Trophoblast cell (in vitro differentiated cells and primary cell): ENCODE data around the gene RNF25.
"Not testable (repeated sequence)": the region's sequence is repeated elsewhere in the genome, so short reads cannot be mapped to it uniquely, and the experiment has no call there.

Experiments used
- DNase-seq, 2 donors: peaks; one replicate each; pipeline ENCODE4 v3.0.0-alpha.2; 2016
- H2AFZ ChIP-seq: 2 replicates; pipeline ENCODE4 v1.6.1; 2013; ENCODE audit warnings: low read length, moderate library complexity, mild to moderate bottlenecking; ENCODE audit not compliant: insufficient read depth, poor library complexity
- H2AK5ac ChIP-seq: 2 replicates; pipeline ENCODE4 v1.6.1; 2013; ENCODE audit warnings: mild to moderate bottlenecking, low read length
- H2BK120ac ChIP-seq: 2 replicates; pipeline ENCODE4 v1.6.1; 2013; ENCODE audit warnings: low read length, mild to moderate bottlenecking, moderate library complexity; ENCODE audit not compliant: insufficient read depth, poor library complexity
- H2BK12ac ChIP-seq: 2 replicates; pipeline ENCODE4 v1.6.1; 2013; ENCODE audit warnings: mild to moderate bottlenecking, low read length, moderate library complexity
- H2BK5ac ChIP-seq: 2 replicates; pipeline ENCODE4 v1.6.1; 2013; ENCODE audit warnings: low read length, low read depth, moderate library complexity, mild to moderate bottlenecking; ENCODE audit not compliant: poor library complexity
- H3K14ac ChIP-seq: 2 replicates; pipeline ENCODE4 v1.6.1; 2013; ENCODE audit warnings: mild to moderate bottlenecking, low read length
- H3K18ac ChIP-seq: 2 replicates; pipeline ENCODE4 v1.6.1; 2013; ENCODE audit warnings: mild to moderate bottlenecking, low read length
- H3K23ac ChIP-seq: 2 replicates; pipeline ENCODE4 v1.6.1; 2013; ENCODE audit warnings: low read length
- H3K27ac ChIP-seq: 2 replicates; pipeline ENCODE4 v1.5.1; 2013; ENCODE audit warnings: low read depth, mild to moderate bottlenecking, inconsistent platforms, low read length, moderate library complexity
- H3K27me3 ChIP-seq: 2 replicates; pipeline ENCODE4 v1.6.1; 2013; ENCODE audit warnings: inconsistent platforms, mild to moderate bottlenecking, low read length, moderate library complexity; ENCODE audit not compliant: insufficient read depth
- H3K36me3 ChIP-seq, 2 experiments: 1 replicate in 1 of 2; 2 replicates in 1 of 2; pipeline ENCODE4 v1.6.1; 2013; ENCODE audit warnings: low read length in 2 of 2, mild to moderate bottlenecking in 2 of 2, moderate library complexity in 1 of 2; ENCODE audit not compliant: insufficient read depth in 2 of 2, control insufficient read depth in 1 of 2
- H3K4ac ChIP-seq: 2 replicates; pipeline ENCODE4 v1.6.1; 2013; ENCODE audit warnings: low read depth, mild to moderate bottlenecking, low read length, moderate library complexity
- H3K4me1 ChIP-seq, 2 experiments: 1 replicate in 1 of 2; 2 replicates in 1 of 2; pipeline ENCODE4 v1.6.1; 2013; ENCODE audit warnings: low read length in 2 of 2, mild to moderate bottlenecking in 2 of 2, moderate library complexity in 1 of 2; ENCODE audit not compliant: insufficient read depth in 2 of 2, control insufficient read depth in 1 of 2
- H3K4me2 ChIP-seq: 2 replicates; pipeline ENCODE4 v1.6.1; 2013; ENCODE audit warnings: inconsistent platforms, mild to moderate bottlenecking, low read length, moderate library complexity
- H3K4me3 ChIP-seq: 2 replicates; pipeline ENCODE4 v1.5.1; 2013; ENCODE audit warnings: mild to moderate bottlenecking, low read depth, low read length, inconsistent platforms
- H3K79me1 ChIP-seq: one replicate; pipeline ENCODE4 v1.6.1; 2013; ENCODE audit warnings: low read length
- H3K79me2 ChIP-seq: 2 replicates; pipeline ENCODE4 v1.6.1; 2013; ENCODE audit warnings: low read length, mild to moderate bottlenecking; ENCODE audit not compliant: control insufficient read depth, insufficient read depth, poor library complexity
- H3K9ac ChIP-seq: 2 replicates; pipeline ENCODE4 v1.6.1; 2013; ENCODE audit warnings: mild to moderate bottlenecking, low read length
- H3K9me3 ChIP-seq: 2 replicates; pipeline ENCODE4 v1.6.1; 2013; ENCODE audit warnings: low read depth, mild to moderate bottlenecking, control low read depth, inconsistent platforms, low read length; ENCODE audit not compliant: insufficient read depth
- H4K12ac ChIP-seq: 2 replicates; pipeline ENCODE4 v1.6.1; 2013; ENCODE audit warnings: low read depth, mild to moderate bottlenecking, low read length, moderate library complexity
- H4K8ac ChIP-seq: 2 replicates; pipeline ENCODE4 v1.6.1; 2013; ENCODE audit warnings: low read depth, mild to moderate bottlenecking, low read length, moderate library complexity
- H4K91ac ChIP-seq: one replicate; pipeline ENCODE4 v1.6.1; 2013; ENCODE audit warnings: low read depth, mild to moderate bottlenecking, low read length, moderate library complexity
- WGBS: extraction: QIAGEN DNeasy Blood & Tissue Kit; methylation state at CpG from one replicate; pipeline ENCODE4 v1.1.7; 2013; ENCODE audit warnings: missing lambda C conversion rate; ENCODE audit not compliant: insufficient read length, insufficient coverage; ENCODE audit errors: extremely low coverage; 5-methylcytosine and 5-hydroxymethylcytosine counted together

Gene RNF25

DNA sequence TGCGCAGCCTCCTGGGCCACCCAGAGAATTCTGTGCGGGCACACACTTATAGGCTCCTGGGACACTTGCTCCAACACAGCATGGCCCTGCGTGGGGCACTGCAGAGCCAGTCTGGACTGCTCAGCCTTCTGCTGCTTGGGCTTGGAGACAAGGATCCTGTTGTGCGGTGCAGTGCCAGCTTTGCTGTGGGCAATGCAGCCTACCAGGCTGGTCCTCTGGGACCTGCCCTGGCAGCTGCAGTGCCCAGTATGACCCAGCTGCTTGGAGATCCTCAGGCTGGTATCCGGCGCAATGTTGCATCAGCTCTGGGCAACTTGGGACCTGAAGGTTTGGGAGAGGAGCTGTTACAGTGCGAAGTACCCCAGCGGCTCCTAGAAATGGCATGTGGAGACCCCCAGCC lies 27.1 kb upstream of the RNF25 start:
- Histone ChIP-seq H3K27ac (no peak overlapping the region), H4K91ac (no peak overlapping the region), H3K9ac (no peak overlapping the region), H3K4me2 (no peak overlapping the region), H3K27me3 (no peaks in the 10 kb centered on the region), H3K23ac (no peak overlapping the region), H3K9me3 (no peaks in the 10 kb centered on the region), H3K79me1 (peaks cover 7% of the 10 kb centered on the region), H3K4ac (no peak overlapping the region), H2BK12ac (no peak overlapping the region), H4K8ac (no peak overlapping the region), H4K12ac (no peak overlapping the region), H3K4me1 (peaks cover 18% of the 10 kb centered on the region in 2 experiments), H2BK120ac (no peak overlapping the region), H3K14ac (no peak overlapping the region), H3K4me3 (no peak overlapping the region), H2BK5ac (no peak overlapping the region), H2AFZ (no peak overlapping the region), H3K18ac (no peak overlapping the region), H2AK5ac (no peak overlapping the region), H3K36me3 (peaks cover 6 to 12% of the 10 kb centered on the region in 2 experiments), H3K79me2 (no peaks in the 10 kb centered on the region)
- DNase-seq: no peak
- WGBS: no CpG with 5 or more reads among the region's 8 CpGs

DNA sequence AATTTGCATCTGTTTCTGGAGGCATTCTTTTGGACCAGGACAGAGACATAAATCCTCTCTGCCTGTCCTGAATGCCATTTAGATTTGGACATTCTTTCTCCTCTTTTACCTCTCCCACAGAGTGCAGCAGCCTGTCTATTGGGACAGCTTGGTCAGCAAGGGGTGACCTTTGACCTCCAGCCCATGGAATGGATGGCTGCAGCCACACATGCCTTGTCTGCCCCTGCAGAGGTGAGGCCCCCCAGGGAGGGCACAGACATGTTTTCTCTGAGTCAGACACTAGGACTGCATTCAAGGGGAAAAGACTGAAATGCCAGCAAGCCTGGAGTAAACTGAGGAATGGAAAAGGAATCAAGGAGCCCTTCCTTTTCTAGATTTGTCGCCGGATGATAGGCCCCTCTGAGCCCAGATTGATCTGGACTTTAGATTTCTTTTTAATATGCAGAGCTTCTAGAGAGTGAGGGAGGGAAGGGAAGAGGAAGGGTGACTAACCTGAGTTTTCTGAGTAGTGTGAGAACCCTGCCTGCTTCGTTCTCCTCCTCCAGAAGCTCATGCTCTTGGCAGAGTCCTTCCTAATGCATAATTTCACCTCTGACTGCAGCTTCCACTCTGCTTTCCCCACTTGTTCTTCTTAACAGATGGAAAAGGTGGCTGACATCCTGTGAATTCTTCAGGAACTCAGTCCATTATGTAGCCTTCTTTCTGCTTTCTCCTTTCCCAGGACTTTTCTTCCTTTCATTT lies 22.8 kb upstream of the RNF25 start:
- no peak for DNase-seq
- Histone ChIP-seq H3K4me3 (no peak overlapping the region), H3K23ac (no peak overlapping the region), H3K9ac (no peak overlapping the region), H4K8ac (peak overlapping the region; percentile 47), H4K12ac (no peak overlapping the region), H3K4ac (no peak overlapping the region), H3K18ac (no peak overlapping the region), H3K14ac (no peak overlapping the region), H2BK5ac (peak overlapping the region; percentile 42), H3K4me1 (peaks cover 26% of the 10 kb centered on the region in 2 experiments), H2BK120ac (peak overlapping the region; percentile 67), H3K79me1 (peaks cover 13% of the 10 kb centered on the region), H4K91ac (peak overlapping the region; percentile 55), H3K4me2 (no peak overlapping the region), H3K36me3 (peaks cover 12 to 25% of the 10 kb centered on the region in 2 experiments), H3K79me2 (no peaks in the 10 kb centered on the region), H2AFZ (no peak overlapping the region), H2BK12ac (no peak overlapping the region), H3K27ac (peak overlapping the region; percentile 88), H3K9me3 (no peaks in the 10 kb centered on the region), H2AK5ac (no peak overlapping the region), H3K27me3 (no peaks in the 10 kb centered on the region)
- no CpG with 5 or more reads among the region's 3 CpGs for WGBS

DNA sequence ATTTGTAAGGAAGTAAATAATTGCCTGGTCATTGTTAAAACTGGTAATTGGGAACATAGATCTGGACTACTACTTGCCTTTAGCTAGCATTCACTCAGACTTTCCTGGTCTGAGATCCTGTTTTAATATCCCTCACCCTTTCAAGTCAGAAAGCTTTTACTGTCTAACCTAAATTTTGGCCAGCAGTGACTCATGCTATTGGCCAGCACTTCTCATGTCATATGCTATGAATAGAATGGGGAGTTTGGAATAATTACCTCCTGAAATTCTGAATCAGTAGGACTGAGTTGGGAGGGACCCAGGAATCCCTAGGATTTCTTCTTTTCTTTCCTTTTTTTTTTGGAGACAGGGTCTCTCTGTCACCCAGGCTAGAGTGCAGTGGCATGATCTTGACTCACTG lies 19.4 kb upstream of the RNF25 start:
- H3K4me3 ChIP-seq: no peak overlapping the region
- no peak overlapping the region for H3K4me2 ChIP-seq
- H3K4me1 ChIP-seq: peaks cover 20 to 22% of the 10 kb centered on the region in 2 experiments
- H3K9me3 ChIP-seq: no peaks in the 10 kb centered on the region
- H3K23ac ChIP-seq: no peak overlapping the region
- no peak overlapping the region for H2BK12ac ChIP-seq
- peaks cover 6 to 15% of the 10 kb centered on the region in 2 experiments for H3K36me3 ChIP-seq
- no peak overlapping the region for H4K12ac ChIP-seq
- no peak overlapping the region for H3K9ac ChIP-seq
- H2BK120ac ChIP-seq: no peak overlapping the region
- peaks cover 11% of the 10 kb centered on the region for H3K79me1 ChIP-seq
- H3K4ac ChIP-seq: no peak overlapping the region
- no peaks in the 10 kb centered on the region for H3K27me3 ChIP-seq
- no peaks in the 10 kb centered on the region for H3K79me2 ChIP-seq
- H3K14ac ChIP-seq: no peak overlapping the region
- H2BK5ac ChIP-seq: no peak overlapping the region
- no peak overlapping the region for H2AK5ac ChIP-seq
- H4K8ac ChIP-seq: no peak overlapping the region
- no peak overlapping the region for H3K27ac ChIP-seq
- DNase-seq: no peak
- H4K91ac ChIP-seq: no peak overlapping the region
- no peak overlapping the region for H3K18ac ChIP-seq
- no peak overlapping the region for H2AFZ ChIP-seq

DNA sequence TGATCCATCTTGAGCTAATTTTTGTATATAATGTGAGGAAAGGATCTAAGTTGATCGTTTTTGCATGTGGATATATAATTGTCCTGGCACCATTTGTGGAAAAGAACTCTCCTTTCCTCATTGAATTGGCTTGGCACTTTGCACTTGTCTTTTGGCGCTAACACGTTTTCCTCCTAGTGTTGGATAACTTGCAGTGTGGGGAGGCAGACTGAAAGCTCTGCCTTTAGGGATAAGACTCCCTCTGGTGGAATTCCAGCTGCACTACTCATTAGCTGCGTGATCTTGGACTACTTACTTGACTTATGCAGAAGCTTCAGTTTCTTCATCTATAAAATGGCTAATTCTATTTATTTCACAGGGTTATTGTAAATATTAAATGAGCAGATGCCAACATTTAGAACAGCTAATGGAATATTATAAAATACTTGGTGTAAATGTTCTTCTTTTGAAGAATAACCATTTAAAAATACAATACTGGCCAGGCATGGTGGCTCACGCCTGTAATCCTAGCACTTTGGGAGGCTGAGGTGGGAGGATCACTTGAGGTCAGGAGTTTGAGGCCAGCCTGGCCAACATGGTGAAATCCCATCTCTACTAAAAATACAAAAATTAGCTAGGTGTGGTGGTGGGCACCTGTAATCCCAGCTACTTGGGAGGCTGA lies 15.7 kb upstream of the RNF25 start:
- H3K9ac ChIP-seq, H3K79me1 ChIP-seq, H3K9me3 ChIP-seq, H4K91ac ChIP-seq, H3K4me2 ChIP-seq, H3K4me1 ChIP-seq, H3K27ac ChIP-seq, H3K27me3 ChIP-seq, H2AFZ ChIP-seq, H2AK5ac ChIP-seq, H4K8ac ChIP-seq, H3K4me3 ChIP-seq, H2BK120ac ChIP-seq, H3K79me2 ChIP-seq, H3K23ac ChIP-seq, H4K12ac ChIP-seq, H3K14ac ChIP-seq, H3K4ac ChIP-seq, H2BK5ac ChIP-seq, H3K18ac ChIP-seq, H2BK12ac ChIP-seq: not testable (repeated sequence)
- peak; percentile 62 to 86 for DNase-seq
- no CpG with 5 or more reads among the region's 5 CpGs for WGBS
- H3K36me3 ChIP-seq: peaks cover 7 to 11% of the 10 kb centered on the region in 2 experiments
